B cell (primary cell): ENCODE measurements around the gene HOXB1.

ENCODE experiments used
- CTCF ChIP-seq: fragments of 200-600 bp; IDR thresholded peaks from one replicate; pipeline ENCODE4 v1.8.0; 2022; ENCODE audit warnings: antibody characterized with exemption, mild to moderate bottlenecking
- EZH2 ChIP-seq: IDR thresholded peaks from 2 replicates; pipeline ENCODE4 v1.6.1; 2012; ENCODE audit warnings: borderline replicate concordance, low read depth, mild to moderate bottlenecking, moderate library complexity, low read length; ENCODE audit not compliant: insufficient read depth, poor library complexity, severe bottlenecking

GRCh38 chr17:48545022-48545375 lies 14.2 kb upstream of the HOXB1 start, which contains the start of gene HOXB2:
- TF ChIP-seq CTCF (no peak), EZH2 (no peak)
